Keratinocyte (primary cell): ENCODE data around the gene TMEM123. TPM values are rescaled to one million over a fixed set of nuclear protein-coding genes. Genes with fewer than 3 reads are reported as not detected.

Source experiments
- DNase-seq: peaks from one replicate; pipeline ENCODE4 v3.0.0-alpha.2; 2011; ENCODE audit warnings: low read depth, missing footprints, low spot score
- FAIRE-seq: peaks from 2 replicates; lab custom pipeline; 2011; peaks lifted over from hg19 to GRCh38; lab: Jason Lieb, UNC
- H2AFZ ChIP-seq: 2 replicates; pipeline ENCODE4 v1.6.0; 2012; ENCODE audit warnings: low read length, control low read depth, inconsistent platforms; ENCODE audit not compliant: control insufficient read depth
- H3K27ac ChIP-seq: 2 replicates; pipeline ENCODE4 v1.5.1; 2011; ENCODE audit warnings: low read length; ENCODE audit not compliant: control insufficient read depth, insufficient read depth
- H3K27me3 ChIP-seq: 3 replicates; pipeline ENCODE4 v1.6.0; 2011; ENCODE audit warnings: low read length; ENCODE audit not compliant: control insufficient read depth, insufficient read depth; ENCODE audit errors: extremely low read depth
- H3K36me3 ChIP-seq, 2 experiments: 2 replicates in 1 of 2; 3 replicates in 1 of 2; pipeline ENCODE4 v1.5.1; 2011; ENCODE audit warnings: low read length in 2 of 2, mild to moderate bottlenecking in 1 of 2; ENCODE audit not compliant: control insufficient read depth in 2 of 2, insufficient read depth in 2 of 2; ENCODE audit errors: extremely low read depth in 1 of 2
- H3K4me1 ChIP-seq: 3 replicates; pipeline ENCODE4 v1.5.1; 2011; ENCODE audit warnings: low read length; ENCODE audit not compliant: control insufficient read depth, insufficient read depth; ENCODE audit errors: extremely low read depth
- H3K4me2 ChIP-seq: 3 replicates; pipeline ENCODE4 v1.6.0; 2011; ENCODE audit warnings: low read depth, low read length; ENCODE audit not compliant: control insufficient read depth, insufficient read depth; ENCODE audit errors: extremely low read depth
- H3K4me3 ChIP-seq, 3 experiments: fragments of 200-600 bp in 1 of 3; sonication (generic) in 1 of 3; 2 replicates in 2 of 3; 3 replicates in 1 of 3; pipeline ENCODE4 v1.5.1; 2011 to 2016; ENCODE audit warnings: low read length in 3 of 3, mild to moderate bottlenecking in 3 of 3, control low read depth in 2 of 3, inconsistent platforms in 1 of 3, low read depth in 1 of 3, mixed read lengths in 1 of 3, mixed run types in 1 of 3, moderate library complexity in 1 of 3; ENCODE audit not compliant: control insufficient read depth in 2 of 3, insufficient read depth in 2 of 3; ENCODE audit errors: extremely low read depth in 1 of 3
- H3K79me2 ChIP-seq: 2 replicates; pipeline ENCODE4 v1.6.0; 2012; ENCODE audit warnings: low read length; ENCODE audit not compliant: control insufficient read depth, insufficient read depth
- H3K9ac ChIP-seq: 3 replicates; pipeline ENCODE4 v1.6.0; 2011; ENCODE audit warnings: low read length; ENCODE audit not compliant: control insufficient read depth, insufficient read depth; ENCODE audit errors: extremely low read depth
- H3K9me1 ChIP-seq: 3 replicates; pipeline ENCODE4 v1.6.0; 2011; ENCODE audit warnings: low read length; ENCODE audit not compliant: control insufficient read depth, insufficient read depth; ENCODE audit errors: extremely low read depth
- H3K9me3 ChIP-seq: 2 replicates; pipeline ENCODE4 v1.5.1; 2012; ENCODE audit warnings: low read depth, low read length; ENCODE audit not compliant: control insufficient read depth
- H4K20me1 ChIP-seq: 3 replicates; pipeline ENCODE4 v1.6.0; 2011; ENCODE audit warnings: low read length; ENCODE audit not compliant: control insufficient read depth, insufficient read depth; ENCODE audit errors: extremely low read depth
- EZH2 ChIP-seq: IDR thresholded peaks from one replicate; pipeline ENCODE4 v1.6.1; 2012; ENCODE audit warnings: inconsistent platforms, mild to moderate bottlenecking, low read length, moderate library complexity
- dilution Hi-C: fragments of 300-500 bp; cut with MboI; formaldehyde crosslinking; loops from one replicate; pipeline ENCODE4 v1.7.0; 2020; ENCODE audit warnings: low sequenced_read_pairs; ENCODE audit not compliant: extremely low pct_ligation_motif_present
- polyA plus RNA-seq, 5 experiments: library from polyadenylated mRNA; depleted of rRNA in 3 of 5; stranded (reverse) in 3 of 5; stranded (forward) in 1 of 5; unstranded in 1 of 5; fragments of >200 nt; gene quantifications; 1 replicate in 1 of 5; 2 replicates in 3 of 5; 3 replicates in 1 of 5; pipeline versions ENCODE4 v1.2.1 to v1.2.3, GENCODE V29; 2011 to 2012; ENCODE audit warnings: missing spikeins in 2 of 5, low read depth in 1 of 5, low replicate concordance in 1 of 5
- TF ChIP-seq, protein P1 (sequence below), 3 experiments: IDR thresholded peaks in 1 of 3; conservative IDR thresholded peaks in 1 of 3; optimal IDR thresholded peaks in 1 of 3; 2 replicates in 2 of 3; 3 replicates in 1 of 3; pipeline versions ENCODE3 to v1.5.1; 2011; ENCODE audit warnings: low read length in 3 of 3, mild to moderate bottlenecking in 3 of 3, moderate library complexity in 2 of 3, control low read depth in 1 of 3, inconsistent platforms in 1 of 3; ENCODE audit not compliant: insufficient read depth in 2 of 3; ENCODE audit errors: extremely low read depth in 1 of 3

Gene TMEM123
- polyA plus RNA-seq, 1 donor (not counting 4 experiments of a cell fraction or from before 2014, with no cell fraction given), result 408 TPM

DNA sequence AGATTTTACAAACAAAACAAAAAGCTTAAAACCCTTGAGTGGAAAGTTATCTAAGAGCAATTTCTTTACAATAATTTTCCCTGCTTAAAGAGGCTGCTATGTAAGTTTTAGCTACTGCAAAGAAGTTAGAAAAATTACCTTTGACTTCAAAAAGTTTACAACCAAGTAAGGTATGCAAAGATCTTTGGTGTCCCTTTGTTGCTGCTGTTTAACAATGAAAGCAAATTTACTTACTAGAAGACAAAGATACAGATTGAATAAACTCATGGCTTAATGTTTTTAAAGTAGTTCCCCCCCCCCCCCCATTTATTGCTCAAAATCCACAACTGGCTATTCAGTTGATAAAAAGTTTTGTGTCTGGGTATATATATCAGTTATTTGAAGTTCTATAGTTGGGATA is 26.0 kb downstream of the TMEM123 start:
- FAIRE-seq, result no peak

DNA sequence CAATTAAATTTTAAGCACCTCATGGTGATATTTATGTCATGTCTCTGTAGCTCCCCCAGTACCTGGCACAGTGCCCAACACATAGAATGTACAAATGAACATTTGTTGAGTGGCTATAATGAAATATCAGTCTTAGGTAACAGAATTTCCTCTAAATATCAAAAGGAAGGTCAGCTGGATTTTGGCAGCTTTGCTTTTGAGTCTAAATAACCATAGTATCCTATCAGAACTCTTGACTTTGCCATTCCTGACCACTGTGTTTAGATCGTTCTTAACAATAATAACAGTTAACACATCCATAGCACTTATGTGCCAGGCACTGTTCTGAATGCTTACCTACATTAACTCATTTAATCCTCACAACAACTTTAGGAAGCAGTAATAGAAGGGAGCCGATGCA is 26.6 kb downstream of the TMEM123 start:
- Histone ChIP-seq H3K9me1 (no peaks in the 10 kb centered on the region), H3K27me3 (no peaks in the 10 kb centered on the region), H3K4me3 (no peak overlapping the region), H3K27ac (no peak overlapping the region), H3K9me3 (no peaks in the 10 kb centered on the region), H4K20me1 (no peaks in the 10 kb centered on the region), H3K9ac (no peak overlapping the region), H3K4me1 (no peaks in the 10 kb centered on the region), H3K4me2 (no peak overlapping the region), H3K36me3 (peaks cover 3 to 8% of the 10 kb centered on the region in 2 experiments), H3K79me2 (peaks cover 53% of the 10 kb centered on the region), H2AFZ (no peak overlapping the region)
- TF ChIP-seq, protein P1, sequence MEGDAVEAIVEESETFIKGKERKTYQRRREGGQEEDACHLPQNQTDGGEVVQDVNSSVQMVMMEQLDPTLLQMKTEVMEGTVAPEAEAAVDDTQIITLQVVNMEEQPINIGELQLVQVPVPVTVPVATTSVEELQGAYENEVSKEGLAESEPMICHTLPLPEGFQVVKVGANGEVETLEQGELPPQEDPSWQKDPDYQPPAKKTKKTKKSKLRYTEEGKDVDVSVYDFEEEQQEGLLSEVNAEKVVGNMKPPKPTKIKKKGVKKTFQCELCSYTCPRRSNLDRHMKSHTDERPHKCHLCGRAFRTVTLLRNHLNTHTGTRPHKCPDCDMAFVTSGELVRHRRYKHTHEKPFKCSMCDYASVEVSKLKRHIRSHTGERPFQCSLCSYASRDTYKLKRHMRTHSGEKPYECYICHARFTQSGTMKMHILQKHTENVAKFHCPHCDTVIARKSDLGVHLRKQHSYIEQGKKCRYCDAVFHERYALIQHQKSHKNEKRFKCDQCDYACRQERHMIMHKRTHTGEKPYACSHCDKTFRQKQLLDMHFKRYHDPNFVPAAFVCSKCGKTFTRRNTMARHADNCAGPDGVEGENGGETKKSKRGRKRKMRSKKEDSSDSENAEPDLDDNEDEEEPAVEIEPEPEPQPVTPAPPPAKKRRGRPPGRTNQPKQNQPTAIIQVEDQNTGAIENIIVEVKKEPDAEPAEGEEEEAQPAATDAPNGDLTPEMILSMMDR (optimal IDR thresholded peaks at IDR 0.05 in 1 of 3, IDR thresholded peaks at IDR 0.05 in 1 of 3, conservative IDR thresholded peaks at IDR 0.05 in 1 of 3; ENCODE audit: extremely low read depth in 1 of 3, insufficient read depth in 2 of 3, low read length in 3 of 3), result no peak
- TF ChIP-seq EZH2, result no peak
- FAIRE-seq, result no peak
- dilution Hi-C loops, result no loop called here
- no peak for DNase-seq

More for the DNA sequence above, 26.0 kb downstream of the TMEM123 start:
- dilution Hi-C loops, result no loop called here
- Histone ChIP-seq H3K4me3 (no peak overlapping the region), H2AFZ (no peak overlapping the region), H4K20me1 (no peaks in the 10 kb centered on the region), H3K27ac (no peak overlapping the region), H3K9me1 (no peaks in the 10 kb centered on the region), H3K4me1 (no peaks in the 10 kb centered on the region), H3K9ac (no peak overlapping the region), H3K27me3 (no peaks in the 10 kb centered on the region), H3K9me3 (no peaks in the 10 kb centered on the region), H3K36me3 (peaks cover 3 to 8% of the 10 kb centered on the region in 2 experiments), H3K4me2 (no peak overlapping the region), H3K79me2 (peaks cover 55% of the 10 kb centered on the region)
- no peak for TF ChIP-seq EZH2
- TF ChIP-seq, protein P1 (optimal IDR thresholded peaks at IDR 0.05 in 1 of 3, IDR thresholded peaks at IDR 0.05 in 1 of 3, conservative IDR thresholded peaks at IDR 0.05 in 1 of 3; ENCODE audit: extremely low read depth in 1 of 3, insufficient read depth in 2 of 3, low read length in 3 of 3), result no peak
- DNase-seq, result no peak
